ENCODE measurements around the gene PPM1M. TPM values are rescaled to one million over a fixed set of nuclear protein-coding genes. Genes with fewer than 3 reads are reported as not detected.
A peak's percentile ranks its signal among the peaks of the same experiment; 100 is the strongest.
"Not testable (repeated sequence)": the region's sequence is repeated elsewhere in the genome, so short reads cannot be mapped to it uniquely, and the experiment has no call there.

PPM1M gene
- total RNA-seq, 1 experiment from 2014 or later, result 6.7 TPM

- ChIA-PET CTCF (interaction anchor here (0.7 to 1.5 kb wide), 3 partner anchors 9 to 62 kb away, joined by 3 to 5 read pairs (median 3); no protein-coding TSS in a partner anchor), POLR2A (interaction anchor here (0.7 kb wide), 1 partner anchor 37 kb away, joined by 4 read pairs; the partner anchor contains the start of gene PPM1M)
- H3K4me3 Mint-ChIP-seq (ENCODE audit: unreplicated experiment), result peak overlapping the region; percentile 56
- H3K9me3 Mint-ChIP-seq (ENCODE audit: unreplicated experiment), result no peaks in the 10 kb centered on the region
- Histone ChIP-seq H3K36me3 (ENCODE audit: control insufficient read depth, insufficient read depth, low read length) (peaks cover 1% of the 10 kb centered on the region; the same call in 1 of the 2 replicates), H3K4me1 (peaks cover 67% of the 10 kb centered on the region), H3K4me3 (ENCODE audit: low read depth, low read length) (no peak overlapping the region), H3K27me3 (replicated peaks; ENCODE audit: control insufficient read depth, insufficient read depth, low read length) (no peaks in the 10 kb centered on the region), H3K9me3 (no peaks in the 10 kb centered on the region)
- DNase-seq, result peak; percentile 59 to 84
- no peaks in the 10 kb centered on the region for H3K27me3 Mint-ChIP-seq (ENCODE audit: insufficient read depth, unreplicated experiment)
- no TSS peak for BruUV-seq (replicated peaks)
- peaks cover 42% of the 10 kb centered on the region for H3K36me3 Mint-ChIP-seq (ENCODE audit: insufficient read depth, unreplicated experiment)
- peak overlapping the region; percentile 84 for H3K27ac Mint-ChIP-seq (ENCODE audit: unreplicated experiment)
- TF ChIP-seq CTCF (IDR thresholded peaks at IDR 0.05; ENCODE audit: insufficient read depth in 1 of 2, low read depth in 1 of 2, low read length in 1 of 2, severe bottlenecking in 1 of 2, unreplicated experiment in 1 of 2), result no peak
- H3K4me1 Mint-ChIP-seq (ENCODE audit: low read depth, unreplicated experiment), result peaks cover 11% of the 10 kb centered on the region
- intact Hi-C loops (cut with micrococcal nuclease; ENCODE audit: unreplicated experiment), result no loop called here
Measured at GRCh38 chr3:52281981-52282801, 36.6 kb downstream of the PPM1M start.

- Mint-ChIP-seq H3K27me3 (ENCODE audit: insufficient read depth, unreplicated experiment) (no peaks in the 10 kb centered on the region), H3K4me3 (ENCODE audit: unreplicated experiment) (peak overlapping the region; percentile 5), H3K9me3 (ENCODE audit: unreplicated experiment) (no peaks in the 10 kb centered on the region), H3K36me3 (ENCODE audit: insufficient read depth, unreplicated experiment) (peaks cover 38% of the 10 kb centered on the region), H3K4me1 (ENCODE audit: low read depth, unreplicated experiment) (peaks cover 11% of the 10 kb centered on the region), H3K27ac (ENCODE audit: unreplicated experiment) (peak overlapping the region; percentile 84)
- DNase-seq, result no peak
- intact Hi-C loops (cut with micrococcal nuclease; ENCODE audit: unreplicated experiment), result no loop called here
- ChIA-PET POLR2A (interaction anchor here (0.7 kb wide), 1 partner anchor 88 kb away, joined by 4 read pairs; no protein-coding TSS in a partner anchor), CTCF (no interaction called here)
- TF ChIP-seq CTCF (IDR thresholded peaks at IDR 0.05; ENCODE audit: insufficient read depth in 1 of 2, low read depth in 1 of 2, low read length in 1 of 2, severe bottlenecking in 1 of 2, unreplicated experiment in 1 of 2), result no peak
- Histone ChIP-seq H3K4me1 (peaks cover 69% of the 10 kb centered on the region), H3K27me3 (replicated peaks; ENCODE audit: control insufficient read depth, insufficient read depth, low read length) (no peaks in the 10 kb centered on the region), H3K9me3 (no peaks in the 10 kb centered on the region), H3K4me3 (ENCODE audit: low read depth, low read length) (no peak overlapping the region), H3K36me3 (ENCODE audit: control insufficient read depth, insufficient read depth, low read length) (no peaks in the 10 kb centered on the region)
- no TSS peak for BruUV-seq (replicated peaks)
Measured at GRCh38 chr3:52283306-52283705, 37.7 kb downstream of the PPM1M start.

- H3K27me3 ChIP-seq (replicated peaks; ENCODE audit: control insufficient read depth, insufficient read depth, low read length); intact Hi-C loops (cut with micrococcal nuclease; ENCODE audit: unreplicated experiment); H3K9me3 ChIP-seq; DNase-seq; H3K36me3 ChIP-seq (ENCODE audit: control insufficient read depth, insufficient read depth, low read length); CTCF ChIA-PET; POLR2A ChIA-PET; BruUV-seq (replicated peaks); H3K9me3 Mint-ChIP-seq (ENCODE audit: unreplicated experiment); H3K4me3 ChIP-seq (ENCODE audit: low read depth, low read length); H3K27me3 Mint-ChIP-seq (ENCODE audit: insufficient read depth, unreplicated experiment); H3K4me3 Mint-ChIP-seq (ENCODE audit: unreplicated experiment): not testable (repeated sequence)
- peaks cover 76% of the 10 kb centered on the region for H3K4me1 ChIP-seq
- peaks cover 36% of the 10 kb centered on the region for H3K36me3 Mint-ChIP-seq (ENCODE audit: insufficient read depth, unreplicated experiment)
- H3K4me1 Mint-ChIP-seq (ENCODE audit: low read depth, unreplicated experiment), result peaks cover 17% of the 10 kb centered on the region
- H3K27ac Mint-ChIP-seq (ENCODE audit: unreplicated experiment), result peak overlapping the region; percentile 84
Measured at GRCh38 chr3:52284051-52284450, 38.5 kb downstream of the PPM1M start.
